ENCODE data around the gene DOCK9. TPM values are rescaled to one million over a fixed set of nuclear protein-coding genes. Genes with fewer than 3 reads are reported as not detected.

The DOCK9 gene
- total and polyA plus RNA-seq, 9 of the 15 experiments (the other 6 are each of a cell fraction or from before 2014, with no cell fraction given): 3.5 to 25.3 (median 16.7) TPM

GRCh38 chr13:98828614-98829013 is 149.2 kb downstream of the DOCK9 start:
- Histone ChIP-seq H3K9me1 (ENCODE audit: control insufficient read depth, insufficient read depth, low read length) (no peaks in the 10 kb centered on the region), H3K4me3 (no peak overlapping the region), H3K27me3 (ENCODE audit: control insufficient read depth in 2 of 2, insufficient read depth in 2 of 2, low read length in 2 of 2) (no peaks in the 10 kb centered on the region), H3K36me3 (ENCODE audit: control insufficient read depth, insufficient read depth, low read length) (peaks cover 39% of the 10 kb centered on the region; the same call in 2 of the 3 replicates), H2AFZ (ENCODE audit: low read depth, low read length) (no peak overlapping the region), H4K20me1 (replicated peaks; ENCODE audit: control insufficient read depth, insufficient read depth, low read length) (no peaks in the 10 kb centered on the region), H3K27ac (ENCODE audit: extremely low read depth, low read depth, low read length) (no peak overlapping the region), H3K4me2 (ENCODE audit: insufficient read depth, low read length) (no peak overlapping the region), H3K79me2 (ENCODE audit: control insufficient read depth, insufficient read depth, low read length) (no peaks in the 10 kb centered on the region), H3K4me1 (replicated peaks in 1 of 2; ENCODE audit: control insufficient read depth in 2 of 2, insufficient read depth in 2 of 2, low read length in 2 of 2) (no peaks in the 10 kb centered on the region; a peak in 1 of 5 replicates), H3K9me3 (replicated peaks; ENCODE audit: control insufficient read depth, insufficient read depth, low read depth, low read length) (no peaks in the 10 kb centered on the region), H3K9ac (ENCODE audit: insufficient read depth in 1 of 2, low read depth in 2 of 2, low read length in 2 of 2) (no peak overlapping the region)
- no peak for FAIRE-seq
- ATAC-seq: no peak
- DNase-seq (ENCODE audit: extremely low read depth in 1 of 4, low spot score in 3 of 4): no peak
- 100% methylated on average over 2 of the region's 2 CpGs for WGBS (ENCODE audit: insufficient coverage, low coverage, missing lambda C conversion rate)
- CTCF ChIA-PET (ENCODE audit: low intra/inter-chr PET ratio): no interaction called here
- POLR2A ChIA-PET: interaction anchor here (1.0 kb wide), 1 partner anchor 11 kb away, joined by 3 read pairs; no protein-coding TSS in a partner anchor
- BruUV-seq (replicated peaks): no TSS peak
- intact Hi-C loops (cut with micrococcal nuclease): no loop called here
- in situ Hi-C loops (cut with MboI): no loop called here
- TF ChIP-seq ZHX1 (conservative IDR thresholded peaks at IDR 0.05; ENCODE audit: low read length): no peak
- TF ChIP-seq PATZ1 (CRISPR knock-in tag; IDR thresholded peaks at IDR 0.05; ENCODE audit: borderline replicate concordance): no peak
- no peak for TF ChIP-seq SMAD3 (CRISPR knock-in tag; conservative IDR thresholded peaks at IDR 0.05)
- no peak for TF ChIP-seq ZNF398 (CRISPR knock-in tag; IDR thresholded peaks at IDR 0.05)
- TF ChIP-seq ATF1 (CRISPR knock-in tag; IDR thresholded peaks at IDR 0.05): no peak
- no peak for TF ChIP-seq ATF1 (tag; IDR thresholded peaks at IDR 0.05)
- no peak for TF ChIP-seq TCF3 (CRISPR knock-in tag; IDR thresholded peaks at IDR 0.05)
- TF ChIP-seq RNF219 (CRISPR knock-in tag; IDR thresholded peaks at IDR 0.05): no peak
- no peak for TF ChIP-seq YY1 (IDR thresholded peaks at IDR 0.05; ENCODE audit: borderline replicate concordance in 1 of 3, control insufficient read depth in 1 of 3, extremely low read depth in 1 of 3, insufficient read depth in 3 of 3, insufficient read length in 1 of 3, insufficient replicate concordance in 2 of 3, low read depth in 1 of 3, low read length in 2 of 3)
- no peak for TF ChIP-seq MEF2A (IDR thresholded peaks at IDR 0.05; ENCODE audit: control insufficient read depth, low read depth, low read length)
- TF ChIP-seq ZNF586 (CRISPR knock-in tag; conservative IDR thresholded peaks at IDR 0.05): no peak
- no peak for TF ChIP-seq ZNF511 (CRISPR knock-in tag; IDR thresholded peaks at IDR 0.05)
- no peak for TF ChIP-seq KAT8 (IDR thresholded peaks at IDR 0.05; ENCODE audit: low read depth)

All from K562 (cell line).